Astrocyte (in vitro differentiated cells and primary cell): ENCODE results near the gene ZEB1. TPM values are rescaled to one million over a fixed set of nuclear protein-coding genes. Genes with fewer than 3 reads are reported as not detected.

ENCODE experiments used
- DNase-seq: peaks from one replicate; pipeline ENCODE4 v3.0.0-alpha.2; 2010; ENCODE audit warnings: low read depth
- FAIRE-seq: peaks from 2 replicates; lab custom pipeline; 2011; peaks lifted over from hg19 to GRCh38; lab: Jason Lieb, UNC
- H2AFZ ChIP-seq: 2 replicates; pipeline ENCODE4 v1.6.0; 2012; ENCODE audit warnings: low read depth, low read length, inconsistent platforms
- H3K27ac ChIP-seq: 2 replicates; pipeline ENCODE4 v1.5.1; 2011; ENCODE audit warnings: low read depth, low read length, inconsistent platforms
- H3K27me3 ChIP-seq: 2 replicates; pipeline ENCODE4 v1.6.0; 2011; ENCODE audit warnings: low read length, inconsistent platforms; ENCODE audit not compliant: insufficient read depth
- H3K36me3 ChIP-seq: 2 replicates; pipeline ENCODE4 v1.5.1; 2011; ENCODE audit warnings: low read length, inconsistent platforms; ENCODE audit not compliant: insufficient read depth
- H3K4me1 ChIP-seq: 2 replicates; pipeline ENCODE4 v1.5.1; 2011; ENCODE audit warnings: low read length, inconsistent platforms; ENCODE audit not compliant: insufficient read depth
- H3K4me2 ChIP-seq: 2 replicates; pipeline ENCODE4 v1.6.0; 2012; ENCODE audit warnings: low read length, inconsistent platforms
- H3K4me3 ChIP-seq: 2 replicates; pipeline ENCODE4 v1.5.1; 2011; ENCODE audit warnings: low read depth, mild to moderate bottlenecking, low read length, inconsistent platforms; ENCODE audit not compliant: insufficient read depth
- H3K79me2 ChIP-seq: 2 replicates; pipeline ENCODE4 v1.6.0; 2012; ENCODE audit warnings: mild to moderate bottlenecking, low read length, inconsistent platforms; ENCODE audit not compliant: insufficient read depth
- H3K9ac ChIP-seq: 2 replicates; pipeline ENCODE4 v1.6.0; 2012; ENCODE audit warnings: mild to moderate bottlenecking, low read length, inconsistent platforms
- H3K9me3 ChIP-seq: 2 replicates; pipeline ENCODE4 v1.5.1; 2012; ENCODE audit warnings: low read depth, mild to moderate bottlenecking, low read length, inconsistent platforms; ENCODE audit not compliant: insufficient read depth
- H4K20me1 ChIP-seq: 2 replicates; pipeline ENCODE4 v1.6.0; 2012; ENCODE audit warnings: low read length, inconsistent platforms; ENCODE audit not compliant: insufficient read depth
- H3K27ac Mint-ChIP-seq: one replicate; pipeline ENCODE4 v1.8.0; 2021; ENCODE audit warnings: mild to moderate bottlenecking, mixed read lengths; ENCODE audit not compliant: unreplicated experiment
- H3K27me3 Mint-ChIP-seq: one replicate; pipeline ENCODE4 v1.8.0; 2021; ENCODE audit warnings: low read depth, mixed read lengths; ENCODE audit not compliant: unreplicated experiment
- H3K36me3 Mint-ChIP-seq: one replicate; pipeline ENCODE4 v1.8.0; 2021; ENCODE audit warnings: low read depth, mixed read lengths; ENCODE audit not compliant: unreplicated experiment
- H3K4me1 Mint-ChIP-seq: one replicate; pipeline ENCODE4 v1.8.0; 2021; ENCODE audit warnings: low read depth, mixed read lengths; ENCODE audit not compliant: unreplicated experiment
- H3K4me3 Mint-ChIP-seq: one replicate; pipeline ENCODE4 v1.8.0; 2021; ENCODE audit warnings: mild to moderate bottlenecking, moderate library complexity, mixed read lengths; ENCODE audit not compliant: unreplicated experiment
- H3K9me3 Mint-ChIP-seq: one replicate; pipeline ENCODE4 v1.8.0; 2021; ENCODE audit warnings: mild to moderate bottlenecking, mixed read lengths; ENCODE audit not compliant: unreplicated experiment
- EZH2 ChIP-seq: IDR thresholded peaks from 2 replicates; pipeline ENCODE4 v1.6.1; 2012; ENCODE audit warnings: mild to moderate bottlenecking, low read length, inconsistent platforms; ENCODE audit not compliant: insufficient read depth
- total RNA-seq: library from RNA; stranded (reverse); gene quantifications from 2 replicates; pipeline ENCODE4 v1.2.1, GENCODE V29; 2021
- TF ChIP-seq, protein P1 (sequence below): IDR thresholded peaks from 2 replicates; pipeline ENCODE4 v1.5.1; 2011; ENCODE audit warnings: low read depth, mild to moderate bottlenecking, inconsistent platforms, low read length, moderate library complexity; ENCODE audit not compliant: insufficient read depth

Gene ZEB1
- total RNA-seq, 1 donor from 2014 or later, result 37.2 TPM

GRCh38 chr10:31345886-31346285 lies 26.9 kb downstream of the ZEB1 start:
- Histone ChIP-seq H3K36me3 (no peaks in the 10 kb centered on the region), H3K4me2 (no peak overlapping the region)
- no peaks in the 10 kb centered on the region for H3K27me3 Mint-ChIP-seq

GRCh38 chr10:31346953-31347352 lies 27.9 kb downstream of the ZEB1 start:
- no peak overlapping the region for H2AFZ ChIP-seq
- no peak for FAIRE-seq
- no peak overlapping the region for H3K4me3 ChIP-seq
- DNase-seq, result no peak
- Mint-ChIP-seq H3K27me3 (no peaks in the 10 kb centered on the region), H3K36me3 (no peaks in the 10 kb centered on the region), H3K4me3 (no peak overlapping the region), H3K4me1 (peaks cover 13% of the 10 kb centered on the region), H3K27ac (no peak overlapping the region), H3K9me3 (no peaks in the 10 kb centered on the region)
- H3K4me1 ChIP-seq, result no peaks in the 10 kb centered on the region
- H3K27me3 ChIP-seq, result no peaks in the 10 kb centered on the region
- no peaks in the 10 kb centered on the region for H3K9me3 ChIP-seq
- TF ChIP-seq, protein P1, sequence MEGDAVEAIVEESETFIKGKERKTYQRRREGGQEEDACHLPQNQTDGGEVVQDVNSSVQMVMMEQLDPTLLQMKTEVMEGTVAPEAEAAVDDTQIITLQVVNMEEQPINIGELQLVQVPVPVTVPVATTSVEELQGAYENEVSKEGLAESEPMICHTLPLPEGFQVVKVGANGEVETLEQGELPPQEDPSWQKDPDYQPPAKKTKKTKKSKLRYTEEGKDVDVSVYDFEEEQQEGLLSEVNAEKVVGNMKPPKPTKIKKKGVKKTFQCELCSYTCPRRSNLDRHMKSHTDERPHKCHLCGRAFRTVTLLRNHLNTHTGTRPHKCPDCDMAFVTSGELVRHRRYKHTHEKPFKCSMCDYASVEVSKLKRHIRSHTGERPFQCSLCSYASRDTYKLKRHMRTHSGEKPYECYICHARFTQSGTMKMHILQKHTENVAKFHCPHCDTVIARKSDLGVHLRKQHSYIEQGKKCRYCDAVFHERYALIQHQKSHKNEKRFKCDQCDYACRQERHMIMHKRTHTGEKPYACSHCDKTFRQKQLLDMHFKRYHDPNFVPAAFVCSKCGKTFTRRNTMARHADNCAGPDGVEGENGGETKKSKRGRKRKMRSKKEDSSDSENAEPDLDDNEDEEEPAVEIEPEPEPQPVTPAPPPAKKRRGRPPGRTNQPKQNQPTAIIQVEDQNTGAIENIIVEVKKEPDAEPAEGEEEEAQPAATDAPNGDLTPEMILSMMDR, result no peak
- TF ChIP-seq EZH2, result no peak
- H3K36me3 ChIP-seq, result no peaks in the 10 kb centered on the region
- H3K27ac ChIP-seq, result no peak overlapping the region
- H3K79me2 ChIP-seq, result peaks cover 100% of the 10 kb centered on the region
- peaks cover 79% of the 10 kb centered on the region for H4K20me1 ChIP-seq
- no peak overlapping the region for H3K9ac ChIP-seq
- H3K4me2 ChIP-seq, result no peak overlapping the region

More at GRCh38 chr10:31345886-31346285, 26.9 kb downstream of the ZEB1 start:
- H2AFZ ChIP-seq, result no peak overlapping the region
- H3K4me3 ChIP-seq, result no peak overlapping the region
- H3K9me3 Mint-ChIP-seq, result no peaks in the 10 kb centered on the region
- H3K4me3 Mint-ChIP-seq, result no peak overlapping the region
- no peak overlapping the region for H3K27ac Mint-ChIP-seq
- H3K4me1 ChIP-seq, result no peaks in the 10 kb centered on the region
- no peak overlapping the region for H3K9ac ChIP-seq
- FAIRE-seq (no peak), DNase-seq (no peak)
- peaks cover 10% of the 10 kb centered on the region for H3K4me1 Mint-ChIP-seq
- no peak for TF ChIP-seq EZH2
- TF ChIP-seq, protein P1, result no peak
- no peaks in the 10 kb centered on the region for H3K27me3 ChIP-seq
- H3K9me3 ChIP-seq, result no peaks in the 10 kb centered on the region
- H3K36me3 Mint-ChIP-seq, result no peaks in the 10 kb centered on the region
- H3K27ac ChIP-seq, result no peak overlapping the region
- H4K20me1 ChIP-seq, result peaks cover 87% of the 10 kb centered on the region
- H3K79me2 ChIP-seq, result peaks cover 100% of the 10 kb centered on the region

GRCh38 chr10:31347705-31348104 lies 28.7 kb downstream of the ZEB1 start:
- H3K9ac ChIP-seq, result no peak overlapping the region
- no peaks in the 10 kb centered on the region for H3K36me3 ChIP-seq
- Mint-ChIP-seq H3K27me3 (no peaks in the 10 kb centered on the region), H3K9me3 (no peaks in the 10 kb centered on the region), H3K4me1 (peaks cover 13% of the 10 kb centered on the region), H3K4me3 (no peak overlapping the region), H3K27ac (no peak overlapping the region), H3K36me3 (no peaks in the 10 kb centered on the region)
- H3K27ac ChIP-seq, result no peak overlapping the region
- TF ChIP-seq EZH2, result no peak
- TF ChIP-seq, protein P1, result no peak
- no peaks in the 10 kb centered on the region for H3K9me3 ChIP-seq
- peaks cover 100% of the 10 kb centered on the region for H3K79me2 ChIP-seq
- no peaks in the 10 kb centered on the region for H3K27me3 ChIP-seq
- H3K4me1 ChIP-seq, result no peaks in the 10 kb centered on the region
- FAIRE-seq (no peak), DNase-seq (no peak)
- H4K20me1 ChIP-seq, result peaks cover 80% of the 10 kb centered on the region
- H3K4me2 ChIP-seq, result no peak overlapping the region
- H2AFZ ChIP-seq, result no peak overlapping the region
- H3K4me3 ChIP-seq, result no peak overlapping the region
